ENCODE measurements around the gene PPP4R4.

DNA sequence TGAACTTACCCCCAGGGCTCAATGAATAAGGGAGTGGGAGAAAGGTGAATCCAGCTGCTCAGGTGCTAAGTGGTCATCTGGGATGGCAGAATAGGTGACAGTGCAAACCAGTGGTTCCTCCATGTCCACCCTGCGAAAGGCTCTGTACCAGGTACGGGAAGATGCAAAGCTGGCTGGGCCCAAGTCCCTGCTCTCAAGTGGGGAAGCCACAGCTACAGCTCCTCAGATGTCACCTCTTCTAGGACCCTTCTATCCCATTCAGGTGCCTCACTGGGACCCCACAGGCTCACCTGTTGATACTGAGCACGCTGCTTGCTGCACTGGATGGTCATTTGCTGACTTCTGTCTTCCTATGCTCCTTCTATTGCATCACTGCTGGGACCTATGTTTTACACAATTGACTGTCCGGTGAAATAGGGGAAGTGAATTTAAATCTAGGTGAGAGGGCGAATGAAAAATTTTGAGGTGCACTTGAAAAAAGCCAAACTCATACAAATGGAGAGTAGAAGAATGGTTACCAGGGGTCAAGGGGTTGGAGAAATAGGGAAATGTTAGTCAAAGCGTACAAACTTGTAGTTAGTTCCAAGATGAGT lies 20.3 kb upstream of the PPP4R4 start:
- no peak for TF ChIP-seq CTCF (IDR thresholded peaks at IDR 0.05 in 4 of 5, conservative IDR thresholded peaks at IDR 0.05 in 1 of 5)
- no peak for TF ChIP-seq POLR2A (IDR thresholded peaks at IDR 0.05)
